SKM-1 treated with dmso at 0.1 percent for 144 hours (cell line): ENCODE measurements around the gene JARID2.

Experiments used
- DNase-seq: peaks from one replicate; lab custom pipeline; 2025; ENCODE audit not compliant: unreplicated experiment; lab: John Stamatoyannopoulos, UW

JARID2 gene

DNA sequence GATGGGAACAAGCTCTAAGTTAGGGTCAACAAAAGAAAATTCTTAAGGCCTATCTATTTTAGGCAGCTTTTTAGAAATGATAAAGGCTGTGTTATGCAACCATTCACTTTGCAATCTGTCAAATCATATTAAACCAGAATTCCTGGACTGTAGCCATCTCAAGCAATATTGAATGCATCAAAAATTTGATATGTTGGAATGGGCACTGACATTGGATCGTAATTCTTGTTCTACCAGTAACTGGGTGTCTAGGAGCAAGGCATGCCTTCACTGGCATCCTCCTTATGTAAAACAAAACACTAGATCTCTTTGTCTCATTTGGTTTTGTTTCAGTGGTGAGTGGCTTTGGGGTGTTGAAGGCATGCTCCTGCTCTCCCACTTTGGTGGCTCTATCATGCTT, 145.6 kb downstream of the JARID2 start:
- DNase-seq: no peak

DNA sequence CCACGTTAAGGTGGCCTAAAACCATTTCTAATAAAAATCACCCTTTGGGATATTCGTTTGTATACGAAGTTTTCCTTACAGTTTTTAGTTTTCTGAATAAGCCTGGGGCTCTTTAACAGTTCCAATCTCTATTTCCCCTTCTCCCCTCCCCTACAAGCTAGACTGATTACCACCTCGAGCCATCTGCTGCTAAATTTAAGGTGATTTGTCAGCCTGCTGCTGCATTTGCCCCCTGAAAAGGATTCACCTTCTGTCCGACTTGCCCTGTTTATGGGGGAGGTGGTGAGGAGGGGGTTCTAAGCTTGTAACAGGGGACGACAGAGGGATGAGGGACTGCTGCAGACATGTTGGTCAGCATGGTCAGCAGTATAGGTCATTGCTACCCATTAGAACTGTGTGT, 146.3 kb downstream of the JARID2 start:
- DNase-seq: no peak

DNA sequence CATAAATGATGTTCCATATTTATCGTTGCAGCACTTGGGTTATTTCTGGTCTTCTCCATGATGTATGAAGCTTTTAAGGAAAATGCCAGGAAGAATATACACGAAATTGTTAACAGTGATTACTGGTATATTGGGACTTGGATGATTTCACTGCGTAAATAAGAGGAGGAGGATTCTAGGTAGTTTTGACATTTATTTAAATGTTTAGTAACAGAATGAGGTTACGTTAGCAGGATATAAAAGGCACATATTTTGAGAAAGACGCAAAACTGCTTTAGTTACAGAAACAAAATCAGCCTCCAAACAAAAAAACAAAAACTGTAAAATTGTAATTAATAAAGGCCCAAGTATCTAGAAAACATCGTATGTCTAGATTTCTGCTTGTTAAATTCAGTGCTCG, 147.7 kb downstream of the JARID2 start:
- DNase-seq: no peak

DNA sequence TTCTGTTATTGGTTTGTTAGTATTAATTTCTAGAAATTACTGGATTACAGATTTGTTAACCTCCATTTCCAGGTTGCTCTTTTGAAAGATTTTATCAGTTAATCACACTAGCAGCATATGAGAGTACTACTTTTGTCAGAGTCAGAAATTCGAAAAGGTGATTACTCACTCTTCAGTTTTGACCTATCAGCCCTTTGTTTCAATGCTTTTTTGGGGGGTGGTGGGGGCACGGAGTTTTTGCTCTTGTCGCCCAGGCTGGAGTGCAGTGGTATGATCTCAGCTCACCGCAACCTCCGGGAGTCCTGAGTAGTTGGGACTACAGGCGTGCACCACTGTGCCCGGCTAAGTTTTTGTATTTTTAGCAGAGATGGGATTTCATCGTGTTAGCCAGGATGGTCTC, 149.2 kb downstream of the JARID2 start:
- DNase-seq: no peak

DNA sequence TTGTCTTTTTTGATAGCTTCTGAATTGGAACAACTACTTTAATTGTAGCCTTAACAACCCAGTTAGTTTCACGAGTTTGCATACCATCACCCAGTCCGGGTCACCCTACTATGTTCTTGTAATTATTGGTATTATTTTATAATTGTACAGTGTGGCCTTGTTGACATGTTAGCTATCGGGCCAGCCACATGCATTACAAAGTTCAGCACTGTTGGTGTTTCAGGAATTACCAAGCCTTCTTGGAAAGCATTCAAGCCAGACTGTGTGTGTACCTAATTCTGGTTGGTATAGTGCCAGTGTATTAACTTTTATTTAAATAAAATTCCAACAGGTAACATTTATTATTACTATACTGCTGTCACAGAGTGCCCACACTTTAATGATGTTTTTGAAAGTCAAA, 150.9 kb downstream of the JARID2 start:
- no peak for DNase-seq

DNA sequence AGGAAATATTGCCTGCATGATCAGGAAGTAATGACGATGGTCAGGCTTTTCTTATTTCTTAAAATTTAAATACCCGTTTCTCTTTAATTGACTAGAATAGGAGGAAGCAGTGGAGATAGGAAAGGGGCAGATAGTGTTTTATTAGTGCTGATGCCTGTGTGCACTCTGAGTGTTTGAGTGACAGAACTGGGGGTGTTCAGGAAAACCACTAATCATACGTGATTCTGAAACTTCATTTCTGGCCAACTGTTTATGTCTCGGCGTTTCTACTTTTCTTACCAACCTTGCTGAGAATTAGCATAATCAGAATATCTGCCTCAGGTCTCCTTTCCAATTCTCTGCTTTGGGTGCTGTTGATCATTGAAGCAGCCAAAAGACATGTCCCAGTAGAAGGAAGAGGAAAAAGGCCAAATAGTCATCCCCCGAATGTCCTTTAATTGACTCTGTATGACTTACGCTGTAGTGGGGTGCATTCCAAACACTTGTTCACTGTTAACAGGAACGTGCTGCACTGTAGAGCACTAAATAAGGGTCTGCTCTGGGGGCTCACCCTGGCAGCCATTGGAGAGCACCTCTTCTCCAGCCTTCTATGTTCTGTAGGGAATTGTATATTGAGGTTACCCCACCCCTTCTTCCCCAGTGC, 152.9 kb downstream of the JARID2 start:
- DNase-seq: no peak

DNA sequence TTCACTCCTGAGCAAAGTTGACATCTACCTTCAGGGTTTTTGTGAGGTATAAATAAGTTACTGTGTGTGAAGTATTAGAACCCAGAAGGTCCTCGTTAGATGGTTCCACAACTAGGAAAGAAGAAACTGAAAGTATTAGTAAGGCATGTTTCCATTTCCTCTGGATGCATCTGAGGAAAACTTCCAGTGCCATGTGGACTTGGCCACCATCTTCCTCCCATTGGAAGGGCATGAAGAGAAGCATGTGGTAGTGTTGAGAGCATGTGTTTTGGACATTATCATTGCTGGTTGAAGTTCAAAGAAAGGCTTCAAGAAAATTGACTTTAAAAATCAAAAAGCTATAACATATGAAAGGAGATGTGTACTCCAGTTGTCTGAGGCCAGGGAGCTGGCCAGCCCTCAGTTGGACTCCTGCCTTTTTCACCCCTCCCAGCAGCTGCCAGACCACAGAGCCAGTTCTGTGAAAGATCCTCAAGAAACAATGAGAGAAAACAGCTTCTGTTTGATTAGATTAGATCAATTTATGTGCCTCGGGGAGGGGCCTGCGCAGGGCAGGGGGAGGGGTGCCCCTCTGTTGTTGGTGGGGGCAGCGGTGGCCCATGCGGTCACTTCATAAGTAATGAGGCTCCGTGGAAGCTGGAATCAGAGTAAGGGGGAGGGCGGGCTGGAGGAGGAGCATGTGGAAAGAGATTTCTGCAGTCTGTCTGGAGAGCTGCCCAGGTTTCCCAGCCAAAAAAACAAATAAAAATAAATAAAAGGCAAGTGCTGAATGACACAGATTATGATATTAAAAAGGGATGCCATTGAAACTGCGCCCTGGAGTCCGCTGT, 154.0 kb downstream of the JARID2 start:
- no peak for DNase-seq

DNA sequence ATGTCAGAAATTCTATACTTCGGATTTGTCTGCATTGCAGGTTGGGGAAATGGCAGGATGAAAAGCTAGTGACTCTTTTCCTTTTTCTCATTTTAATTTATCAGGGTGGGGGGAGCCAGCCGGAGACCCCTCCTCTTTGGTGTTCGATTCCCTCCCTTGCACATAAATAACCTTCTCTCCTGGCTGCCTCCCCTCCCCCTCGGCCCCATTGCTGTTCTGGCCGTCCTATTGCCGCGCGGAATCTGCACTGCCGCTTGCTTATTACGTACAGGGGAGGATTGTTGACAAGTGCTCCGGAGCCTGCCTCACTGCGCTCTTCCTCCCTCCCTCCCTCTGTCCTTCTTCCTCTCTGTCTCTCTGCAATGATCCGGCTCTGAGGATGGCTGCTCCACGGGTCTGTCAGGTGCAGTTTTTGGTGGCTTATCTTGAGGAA, 154.7 kb downstream of the JARID2 start:
- no peak for DNase-seq

DNA sequence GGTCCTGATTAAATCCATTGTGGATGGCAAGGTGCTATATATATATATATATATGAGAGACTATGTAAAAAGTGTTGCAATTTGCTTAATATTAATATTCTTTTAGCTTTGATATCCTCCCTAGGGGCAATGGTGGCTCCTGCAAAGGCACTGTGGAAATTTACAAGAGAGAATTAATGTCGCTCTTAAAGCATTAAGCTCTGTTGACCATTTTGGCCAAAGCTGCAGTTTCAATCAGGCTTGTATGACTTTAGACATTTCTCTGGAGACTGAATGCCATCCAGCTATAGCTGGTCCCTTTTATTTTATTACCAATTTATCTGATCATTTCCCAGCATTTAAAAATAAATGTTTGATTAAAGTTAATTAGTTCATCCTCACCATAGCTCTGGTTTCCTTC, 155.3 kb downstream of the JARID2 start:
- DNase-seq: no peak

DNA sequence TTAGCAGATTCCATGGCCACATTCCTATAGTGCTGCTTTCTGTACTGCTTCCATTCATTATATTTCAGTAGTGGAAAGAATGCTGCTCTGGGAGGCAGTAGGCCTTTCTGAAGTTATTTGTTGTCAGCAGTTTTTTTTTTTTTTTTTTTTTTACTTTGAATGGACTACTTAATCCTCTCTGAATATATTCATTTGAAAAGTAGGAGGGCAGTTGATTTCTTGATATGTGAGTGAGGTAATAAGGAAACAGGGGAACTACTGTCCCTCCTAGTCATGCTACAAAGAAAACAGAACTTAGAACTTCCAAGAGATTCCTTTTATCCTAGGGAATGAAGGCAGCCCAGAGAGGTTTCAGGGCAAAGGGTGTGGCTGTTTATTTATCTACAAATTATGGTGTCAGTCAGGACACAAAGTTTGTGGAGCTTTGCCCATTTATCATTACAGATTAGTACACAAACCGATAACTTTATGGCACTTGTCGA, 155.9 kb downstream of the JARID2 start:
- DNase-seq: no peak

DNA sequence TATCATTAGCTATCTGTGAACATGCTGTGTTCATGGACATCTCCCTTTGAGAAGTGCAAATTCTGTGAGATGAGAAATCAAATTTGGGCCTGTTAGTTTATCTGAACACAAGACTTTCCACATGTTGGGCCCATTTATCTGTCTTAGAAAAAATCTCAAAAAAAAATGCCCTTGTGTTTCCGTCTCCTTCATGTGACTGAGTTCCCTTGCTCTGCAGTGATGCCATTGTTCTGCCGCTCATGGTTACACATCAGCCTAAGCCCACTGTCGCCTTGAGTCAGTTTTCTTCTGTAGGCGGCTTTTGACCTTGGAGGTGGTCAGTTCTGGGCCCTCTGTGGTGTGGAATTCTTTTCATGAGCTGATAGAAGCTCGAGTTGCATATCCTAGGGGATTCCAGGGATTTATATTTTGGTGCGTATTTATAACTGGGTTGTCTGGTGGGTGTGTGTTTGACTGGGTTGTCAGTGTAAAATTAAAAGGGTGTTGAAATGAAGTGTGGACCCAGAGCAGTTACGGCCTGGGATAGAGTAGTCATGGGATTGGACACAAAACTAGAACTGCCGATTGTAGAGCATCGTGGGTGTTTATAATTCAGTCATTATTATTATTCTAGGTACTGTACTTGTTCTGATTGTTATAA, 156.7 kb downstream of the JARID2 start:
- no peak for DNase-seq

DNA sequence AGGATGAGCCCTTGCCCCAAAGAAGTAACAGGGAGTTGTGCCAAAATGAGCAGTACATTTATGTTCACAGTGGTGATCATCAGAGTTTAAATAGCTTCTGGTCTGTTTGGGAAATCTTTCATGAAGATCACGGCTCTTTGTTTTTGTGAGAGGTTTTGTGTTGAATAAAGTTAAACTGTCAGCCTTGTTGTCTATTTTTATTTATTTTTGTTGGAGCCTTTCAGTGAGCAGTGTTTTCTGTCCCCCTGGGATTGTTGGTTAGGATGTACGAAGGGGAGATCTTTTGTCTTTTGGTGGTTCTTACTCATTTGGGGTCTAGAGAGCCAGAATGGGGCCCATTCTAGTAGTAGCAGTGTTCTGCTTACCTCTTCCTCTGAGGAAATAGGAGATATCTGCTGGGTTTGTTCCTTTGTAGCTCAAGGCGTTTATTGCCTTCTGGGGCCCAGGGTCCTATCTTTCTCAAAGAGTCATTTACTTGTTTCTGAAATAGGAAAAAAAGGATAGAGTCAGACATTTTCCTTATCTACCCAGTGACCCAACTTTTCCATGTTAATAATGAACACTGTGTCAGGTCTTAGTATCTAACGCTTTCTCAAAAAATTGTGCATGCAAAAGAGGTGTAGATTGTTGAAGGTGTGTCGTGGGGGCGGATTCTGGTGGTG, 157.4 kb downstream of the JARID2 start:
- no peak for DNase-seq

DNA sequence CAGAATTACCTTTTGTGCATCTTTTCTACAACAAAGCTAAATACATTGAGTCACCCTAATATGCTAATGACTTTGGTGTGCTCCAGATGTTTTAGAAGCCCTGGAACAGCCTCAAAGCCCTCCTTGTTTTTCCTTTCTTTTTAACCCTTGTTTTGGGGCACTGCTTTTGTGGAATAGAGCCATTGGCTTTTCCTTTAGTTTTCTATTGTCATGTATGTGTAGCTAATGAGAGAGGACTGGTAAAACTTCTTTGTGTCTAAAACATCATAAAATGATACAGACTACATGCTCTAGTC, 158.8 kb downstream of the JARID2 start:
- DNase-seq: no peak

DNA sequence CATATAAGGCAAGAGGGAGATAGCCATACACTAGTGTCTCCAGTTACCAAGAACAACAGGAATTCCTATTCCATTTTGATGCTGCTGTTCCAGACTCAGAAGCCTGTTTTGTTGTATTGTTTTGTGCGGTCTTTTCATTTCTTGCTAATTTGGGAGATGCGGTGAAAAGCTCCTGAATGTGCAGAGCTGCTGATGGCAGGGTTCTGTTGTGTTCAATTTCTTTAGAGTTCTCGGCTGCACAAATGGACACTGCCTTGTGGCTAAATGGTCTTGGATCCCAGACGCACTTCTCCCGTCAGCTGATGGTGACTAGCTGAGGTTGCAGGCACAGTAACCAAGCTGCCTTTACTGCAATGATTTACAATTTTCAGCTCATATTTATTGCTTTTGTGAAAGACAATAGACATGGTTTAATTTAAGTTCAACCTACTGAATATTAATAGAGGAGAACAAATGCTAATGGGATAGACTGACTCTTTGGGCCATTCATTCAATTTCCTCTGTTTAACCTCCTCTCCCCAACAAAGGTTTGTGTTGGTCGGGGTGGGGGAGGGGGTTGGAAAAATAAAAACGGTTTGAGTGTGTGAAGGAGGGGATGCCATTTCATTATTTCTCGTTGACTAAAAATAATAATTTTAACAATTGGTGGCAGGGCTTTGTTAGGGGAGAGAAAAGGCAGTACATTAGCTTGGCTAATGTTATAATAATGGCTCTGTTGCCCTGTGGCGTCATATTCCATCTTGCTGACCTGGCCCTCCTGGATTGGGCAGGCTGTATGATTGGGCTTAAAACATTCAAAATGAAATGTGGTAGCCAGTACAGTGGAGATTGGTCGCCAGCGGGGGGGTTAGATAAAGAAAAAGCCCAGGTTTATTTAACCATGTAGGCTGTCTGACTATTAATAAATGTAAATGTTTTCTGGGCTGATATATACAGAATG, 159.5 kb downstream of the JARID2 start:
- DNase-seq: no peak

DNA sequence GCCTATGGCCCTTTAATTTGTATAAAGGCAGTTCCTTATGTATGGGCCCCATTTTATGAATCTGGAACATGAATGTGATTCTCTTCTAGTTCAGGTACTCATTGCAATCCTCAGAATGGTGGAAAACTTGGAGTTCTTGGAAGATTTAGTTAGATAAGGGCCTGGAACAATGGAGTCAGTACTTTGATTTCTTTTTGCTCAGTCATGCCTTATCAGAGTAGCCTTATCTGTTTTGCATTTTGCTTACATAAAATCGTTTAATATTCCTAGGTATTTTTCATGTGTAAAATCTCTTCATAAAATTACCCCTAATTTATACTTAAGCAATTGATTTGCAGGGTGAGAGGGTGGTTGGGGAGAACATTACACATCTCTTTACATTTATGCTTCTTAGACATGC, 160.6 kb downstream of the JARID2 start:
- DNase-seq: no peak

DNA sequence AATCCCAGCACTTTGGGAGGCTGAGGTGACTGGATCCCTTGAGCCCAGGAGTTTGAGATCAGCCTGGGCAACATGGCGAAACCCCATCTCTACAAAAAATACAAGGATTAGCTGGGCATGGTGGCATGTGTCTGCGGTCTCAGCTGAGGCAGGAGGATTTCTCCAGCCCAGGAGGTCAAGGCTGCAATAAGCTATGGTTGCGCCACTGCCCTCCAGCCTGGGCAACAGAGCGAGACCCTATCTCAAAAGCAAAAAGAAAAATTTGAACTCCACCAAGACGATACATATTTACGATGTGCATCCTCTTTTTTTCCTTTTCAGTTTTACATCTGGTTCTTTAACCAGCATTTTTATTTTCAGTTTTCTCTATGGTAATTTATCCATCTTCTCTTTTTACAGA, 162.1 kb downstream of the JARID2 start:
- no peak for DNase-seq

DNA sequence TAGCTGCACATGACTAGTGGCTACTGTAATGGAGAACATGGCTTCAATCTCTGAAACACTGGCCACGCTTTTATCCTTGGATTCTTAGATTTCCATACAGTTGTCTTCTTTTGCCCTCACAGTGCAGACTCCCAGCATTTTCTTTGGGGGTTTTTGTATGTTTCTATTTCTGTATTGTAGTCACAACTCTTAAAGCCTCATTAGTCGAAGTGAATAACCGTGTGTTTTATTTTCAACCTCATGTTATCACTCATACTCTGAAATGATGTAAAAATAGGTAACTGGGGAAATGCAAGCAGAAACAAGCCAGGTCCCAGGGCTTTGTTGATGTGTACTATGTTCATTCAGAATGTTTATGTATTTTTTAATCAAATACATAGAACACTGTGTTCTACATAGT, 162.9 kb downstream of the JARID2 start:
- DNase-seq: no peak

DNA sequence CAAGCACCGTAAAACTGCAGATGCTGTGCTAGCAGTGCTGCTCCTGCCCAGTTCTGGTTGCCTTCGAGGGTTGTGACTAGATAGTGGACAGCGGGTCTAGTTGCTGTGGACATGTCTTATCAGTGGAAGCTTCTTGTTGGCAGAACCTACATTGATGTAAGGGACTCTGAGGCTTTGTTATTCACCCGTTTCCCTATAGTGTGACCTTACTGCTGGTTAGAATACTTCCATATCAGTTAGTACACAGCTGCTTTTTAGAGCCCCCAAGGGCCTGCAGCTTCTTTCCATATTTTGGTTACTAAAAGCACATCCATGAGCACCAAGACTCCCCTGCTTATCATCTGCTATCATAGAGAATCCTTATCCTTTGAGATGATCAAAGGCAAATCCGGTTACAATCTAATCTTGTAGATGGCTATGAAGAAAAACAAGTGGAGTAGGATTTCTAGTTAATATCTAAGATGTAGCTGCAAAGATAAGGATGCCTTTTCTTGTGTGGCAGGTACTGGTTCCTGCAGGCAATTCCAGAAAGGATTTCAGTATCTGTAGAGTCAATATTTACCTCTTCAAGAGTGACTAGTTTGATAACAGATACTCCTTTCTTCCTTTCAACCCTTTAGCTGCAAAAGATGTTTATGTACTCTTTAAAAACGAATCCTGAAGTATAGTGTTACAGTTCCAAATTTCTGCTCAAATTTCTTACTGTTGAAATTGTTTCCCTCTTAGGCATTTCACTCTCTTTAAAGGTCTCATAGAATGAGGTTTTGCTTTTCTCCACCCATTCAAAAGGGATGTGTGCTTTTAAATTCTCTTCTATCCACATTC, 163.6 kb downstream of the JARID2 start:
- DNase-seq: no peak

DNA sequence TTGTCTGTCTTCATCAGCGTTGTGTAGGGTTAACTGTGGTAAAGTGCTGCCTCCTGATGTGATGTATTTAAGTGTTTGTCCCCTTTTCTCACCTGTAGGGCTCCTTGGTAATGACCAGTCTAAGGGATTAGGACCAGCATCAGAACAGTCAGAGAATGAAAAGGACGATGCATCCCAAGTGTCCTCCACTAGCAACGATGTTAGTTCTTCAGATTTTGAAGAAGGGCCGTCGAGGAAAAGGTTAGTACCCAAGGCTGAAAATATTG, 164.2 kb downstream of the JARID2 start:
- DNase-seq: no peak

DNA sequence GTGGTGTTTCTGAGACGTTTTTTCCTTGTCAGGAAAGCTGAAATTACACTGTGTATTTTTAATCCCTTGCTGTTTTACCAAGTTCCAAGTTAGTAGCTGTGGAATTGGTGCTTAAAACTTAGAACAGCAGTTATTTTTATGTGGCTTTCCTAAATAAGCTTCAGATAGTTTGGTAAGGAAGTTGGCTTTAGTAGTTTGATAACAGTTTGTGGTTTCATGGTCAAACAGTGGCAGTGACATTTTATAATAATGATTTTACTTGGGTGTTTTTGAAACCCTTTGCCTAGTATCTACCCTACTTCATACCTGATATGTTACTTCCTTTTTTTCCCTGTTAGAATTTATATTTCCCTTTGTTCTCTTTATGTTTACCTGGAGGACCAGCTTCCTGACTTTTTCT, 164.9 kb downstream of the JARID2 start:
- DNase-seq: no peak
